GM20000 (cell line): ENCODE results near the gene SPTA1.

Source experiments
- DNase-seq: peaks from one replicate; pipeline ENCODE4 v3.0.0; 2012; ENCODE audit warnings: low spot score
- TF ChIP-seq, protein P1 (sequence below): IDR thresholded peaks from 2 replicates; pipeline ENCODE4 v1.5.1; 2012; ENCODE audit warnings: mild to moderate bottlenecking, control low read depth; ENCODE audit errors: extremely low read depth, missing control alignments

The SPTA1 gene

GRCh38 chr1:158572226-158572625 lies 114.3 kb downstream of the SPTA1 start:
- no peak for DNase-seq
- TF ChIP-seq, protein P1, sequence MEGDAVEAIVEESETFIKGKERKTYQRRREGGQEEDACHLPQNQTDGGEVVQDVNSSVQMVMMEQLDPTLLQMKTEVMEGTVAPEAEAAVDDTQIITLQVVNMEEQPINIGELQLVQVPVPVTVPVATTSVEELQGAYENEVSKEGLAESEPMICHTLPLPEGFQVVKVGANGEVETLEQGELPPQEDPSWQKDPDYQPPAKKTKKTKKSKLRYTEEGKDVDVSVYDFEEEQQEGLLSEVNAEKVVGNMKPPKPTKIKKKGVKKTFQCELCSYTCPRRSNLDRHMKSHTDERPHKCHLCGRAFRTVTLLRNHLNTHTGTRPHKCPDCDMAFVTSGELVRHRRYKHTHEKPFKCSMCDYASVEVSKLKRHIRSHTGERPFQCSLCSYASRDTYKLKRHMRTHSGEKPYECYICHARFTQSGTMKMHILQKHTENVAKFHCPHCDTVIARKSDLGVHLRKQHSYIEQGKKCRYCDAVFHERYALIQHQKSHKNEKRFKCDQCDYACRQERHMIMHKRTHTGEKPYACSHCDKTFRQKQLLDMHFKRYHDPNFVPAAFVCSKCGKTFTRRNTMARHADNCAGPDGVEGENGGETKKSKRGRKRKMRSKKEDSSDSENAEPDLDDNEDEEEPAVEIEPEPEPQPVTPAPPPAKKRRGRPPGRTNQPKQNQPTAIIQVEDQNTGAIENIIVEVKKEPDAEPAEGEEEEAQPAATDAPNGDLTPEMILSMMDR: no peak

DNA sequence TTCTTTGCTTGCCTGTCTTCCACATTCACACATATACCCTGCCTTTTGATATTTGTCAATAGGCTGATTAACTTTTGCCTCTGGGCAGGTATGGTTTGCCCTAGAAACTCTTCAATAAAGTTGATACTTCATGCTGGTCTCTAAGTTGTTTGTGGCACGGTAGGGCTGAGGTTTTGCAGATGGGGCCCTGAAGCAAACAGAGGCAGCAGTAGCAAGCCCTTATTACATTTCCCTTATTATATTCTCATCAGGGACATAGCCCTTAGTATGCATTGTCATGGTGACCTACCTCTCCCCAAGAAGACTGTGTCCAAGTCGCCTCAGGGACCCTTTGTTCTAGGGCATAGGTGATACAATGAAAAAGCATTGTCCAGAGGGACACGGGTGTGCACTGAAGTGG lies 116.0 kb downstream of the SPTA1 start, which contains the start of gene OR6P1:
TSS of gene OR6P1 (minus strand) at position 101 of the 400 bp plus-strand sequence. CDS start 6,976 bp downstream, outside the sequence.
- no peak for DNase-seq
- TF ChIP-seq, protein P1: no peak

DNA sequence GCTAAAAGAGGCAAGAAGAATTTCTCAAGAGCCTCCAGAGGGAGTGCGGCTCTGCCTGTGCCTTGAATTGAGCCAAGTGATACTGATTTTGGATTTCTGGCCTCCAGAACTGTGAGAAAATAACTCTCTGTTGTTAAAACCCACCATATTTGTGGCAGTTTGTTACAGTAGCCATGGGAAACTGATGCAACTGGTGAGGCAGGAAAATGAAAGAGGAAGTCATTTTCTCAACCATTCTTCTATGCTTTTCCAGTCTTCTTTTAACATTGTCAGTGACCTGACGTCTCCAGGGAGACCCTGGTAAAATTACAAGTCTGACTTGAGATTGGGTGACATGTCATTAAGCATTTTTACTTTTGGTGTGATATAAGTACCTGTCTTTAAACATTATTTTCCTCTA lies 121.9 kb downstream of the SPTA1 start:
- TF ChIP-seq, protein P1: no peak
- DNase-seq: no peak

DNA sequence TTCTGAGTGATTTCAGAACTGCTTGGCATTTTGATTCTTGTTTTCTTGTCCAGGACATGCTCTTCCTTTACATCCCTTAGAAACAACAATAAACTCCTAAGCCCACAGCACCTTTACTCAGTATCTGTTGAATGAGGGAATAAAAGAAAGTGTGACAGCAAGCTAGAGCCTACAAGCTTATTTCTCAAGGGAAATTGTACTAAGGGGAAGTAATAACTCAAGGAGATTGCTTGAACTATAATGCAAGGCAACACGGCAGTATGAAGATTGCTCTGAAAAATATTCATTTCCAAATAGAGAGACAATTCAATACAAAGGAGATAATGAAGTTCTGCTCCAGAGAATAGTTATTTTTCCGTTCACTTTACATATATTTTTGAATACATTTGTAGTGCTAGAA lies 122.7 kb downstream of the SPTA1 start:
- TF ChIP-seq, protein P1: no peak
- no peak for DNase-seq
